Mucosa of rectum (tissue), 2 donors: ENCODE measurements around the gene ARHGEF11.

Source experiments
- H3K27ac ChIP-seq, 2 donors: one replicate each; pipeline ENCODE4 v1.7.0; 2013; ENCODE audit warnings: inconsistent platforms in 2 of 2, low read depth in 2 of 2, low read length in 2 of 2
- H3K27me3 ChIP-seq, 2 donors: one replicate each; pipeline ENCODE4 v1.7.0; 2013; ENCODE audit warnings: low read length in 2 of 2; ENCODE audit not compliant: control insufficient read depth in 2 of 2, insufficient read depth in 2 of 2
- H3K36me3 ChIP-seq, 2 donors: one replicate each; pipeline ENCODE4 v1.7.0; 2013; ENCODE audit warnings: low read length in 2 of 2; ENCODE audit not compliant: control insufficient read depth in 2 of 2, insufficient read depth in 2 of 2
- H3K4me1 ChIP-seq, 2 donors: one replicate each; pipeline ENCODE4 v1.7.0; 2013; ENCODE audit warnings: low read length in 2 of 2, mild to moderate bottlenecking in 1 of 2; ENCODE audit not compliant: control insufficient read depth in 2 of 2, insufficient read depth in 2 of 2
- H3K4me3 ChIP-seq, 2 donors: one replicate each; pipeline ENCODE4 v1.7.0; 2013; ENCODE audit warnings: low read length in 2 of 2
- H3K9ac ChIP-seq, 2 donors: one replicate each; pipeline ENCODE4 v1.7.0; 2013; ENCODE audit warnings: low read length in 2 of 2, low read depth in 1 of 2, mild to moderate bottlenecking in 1 of 2
- H3K9me3 ChIP-seq, 2 donors: one replicate each; pipeline ENCODE4 v1.7.0; 2013; ENCODE audit warnings: low read length in 2 of 2; ENCODE audit not compliant: control insufficient read depth in 2 of 2
- donor health status: healthy.
- donor health status: Normal muscosa, but diverticular disease.

ARHGEF11 gene

GRCh38 chr1:156922986-156923669 is 122.4 kb downstream of the ARHGEF11 start:
- Histone ChIP-seq H3K36me3 (no peaks in the 10 kb centered on the region), H3K9me3 (no peaks in the 10 kb centered on the region), H3K27ac (no peak overlapping the region), H3K9ac (no peak overlapping the region), H3K27me3 (peaks cover 64 to 71% of the 10 kb centered on the region in 2 donors), H3K4me3 (no peak overlapping the region), H3K4me1 (peaks cover 4 to 8% of the 10 kb centered on the region in 2 donors)

- Histone ChIP-seq H3K9ac (no peak overlapping the region), H3K36me3 (no peaks in the 10 kb centered on the region), H3K4me3 (no peak overlapping the region), H3K27ac (no peak overlapping the region), H3K27me3 (peaks cover 53 to 57% of the 10 kb centered on the region in 2 donors), H3K4me1 (peaks cover 0 to 4% of the 10 kb centered on the region in 2 donors), H3K9me3 (no peaks in the 10 kb centered on the region)
Measured at GRCh38 chr1:156921053-156921529, 124.5 kb downstream of the ARHGEF11 start.

- Histone ChIP-seq H3K9ac (no peak within 1 kb of the TSS), H3K36me3 (no peaks in the 10 kb centered on the region), H3K27ac (no peak within 1 kb of the TSS), H3K9me3 (no peaks in the 10 kb centered on the region), H3K4me3 (no peak within 1 kb of the TSS), H3K4me1 (peaks cover 0 to 4% of the 10 kb centered on the region in 2 donors), H3K27me3 (peaks cover 49 to 52% of the 10 kb centered on the region in 2 donors)
Measured at GRCh38 chr1:156920233-156921052, 125.1 kb downstream of the ARHGEF11 start, which contains the start of gene LRRC71. Gene LRRC71 (plus strand): TSS chr1:156920632. CDS start chr1:156920804, 172 bp downstream.

- no peaks in the 10 kb centered on the region for H3K36me3 ChIP-seq
- H3K27me3 ChIP-seq = peaks cover 2 to 3% of the 10 kb centered on the region in 2 donors
- H3K4me1 ChIP-seq = peaks cover 0 to 5% of the 10 kb centered on the region in 2 donors
- H3K9ac ChIP-seq = no peak overlapping the region
- no peak overlapping the region for H3K27ac ChIP-seq
- no peak overlapping the region for H3K4me3 ChIP-seq
- no peaks in the 10 kb centered on the region for H3K9me3 ChIP-seq
Measured at GRCh38 chr1:156914440-156914856, 131.1 kb downstream of the ARHGEF11 start.

- Histone ChIP-seq H3K27ac (no peak overlapping the region), H3K9me3 (no peaks in the 10 kb centered on the region), H3K9ac (no peak overlapping the region), H3K4me3 (no peak overlapping the region), H3K36me3 (no peaks in the 10 kb centered on the region), H3K27me3 (peaks cover 0 to 9% of the 10 kb centered on the region in 2 donors), H3K4me1 (peaks cover 0 to 9% of the 10 kb centered on the region in 2 donors)
Measured at GRCh38 chr1:156913809-156914387, 131.6 kb downstream of the ARHGEF11 start.

GRCh38 chr1:156912861-156913808 is 132.4 kb downstream of the ARHGEF11 start:
- H3K27ac ChIP-seq = no peak overlapping the region
- no peaks in the 10 kb centered on the region for H3K9me3 ChIP-seq
- H3K4me1 ChIP-seq = peaks cover 0 to 13% of the 10 kb centered on the region in 2 donors
- peaks cover 0 to 15% of the 10 kb centered on the region in 2 donors for H3K27me3 ChIP-seq
- no peak overlapping the region for H3K9ac ChIP-seq
- no peaks in the 10 kb centered on the region for H3K36me3 ChIP-seq
- H3K4me3 ChIP-seq = no peak overlapping the region

- no peak overlapping the region for H3K4me3 ChIP-seq
- H3K27ac ChIP-seq = no peak overlapping the region
- H3K9ac ChIP-seq = no peak overlapping the region
- peaks cover 0 to 18% of the 10 kb centered on the region in 2 donors for H3K4me1 ChIP-seq
- H3K27me3 ChIP-seq = peaks cover 0 to 17% of the 10 kb centered on the region in 2 donors
- H3K9me3 ChIP-seq = no peaks in the 10 kb centered on the region
- no peaks in the 10 kb centered on the region for H3K36me3 ChIP-seq
Measured at GRCh38 chr1:156912310-156912709, 133.2 kb downstream of the ARHGEF11 start.

- Histone ChIP-seq H3K4me3 (no peak overlapping the region), H3K36me3 (no peaks in the 10 kb centered on the region), H3K4me1 (peaks cover 0 to 21% of the 10 kb centered on the region in 2 donors), H3K9me3 (no peaks in the 10 kb centered on the region), H3K9ac (no peak overlapping the region), H3K27ac (no peak overlapping the region), H3K27me3 (peaks cover 0 to 17% of the 10 kb centered on the region in 2 donors)
Measured at GRCh38 chr1:156911577-156912298, 133.8 kb downstream of the ARHGEF11 start.

GRCh38 chr1:156910309-156910782 is 135.2 kb downstream of the ARHGEF11 start:
- Histone ChIP-seq H3K9ac (no peak overlapping the region), H3K4me3 (no peak overlapping the region), H3K4me1 (peaks cover 0 to 21% of the 10 kb centered on the region in 2 donors), H3K36me3 (no peaks in the 10 kb centered on the region), H3K27me3 (peaks cover 0 to 20% of the 10 kb centered on the region in 2 donors), H3K27ac (no peak overlapping the region), H3K9me3 (no peaks in the 10 kb centered on the region)
